HepG2 (cell line): ENCODE measurements around the gene KCNT2. TPM values are rescaled to one million over a fixed set of nuclear protein-coding genes. Genes with fewer than 3 reads are reported as not detected.

Experiments
- ATAC-seq: fragments of 200-7000 bp; cut with Tn5 transposase; 3 replicates; pipeline ENCODE4 v1.9.1; 2020; ENCODE audit warnings: mild to moderate bottlenecking, moderate library complexity
- BruUV-seq: library from RNA; stranded (reverse); fragments of 400-500 nt; replicated peaks from 2 replicates; lab custom pipeline; 2021; lab: Mats Ljungman, UMichigan
- CTCF ChIA-PET: fragments of 300-600 bp; formaldehyde crosslinking; extraction: SDS; loops from one replicate; lab custom pipeline; 2021; ENCODE audit warnings: low total read pairs, inconsistent platforms, low intra/inter-chr PET ratio; lab: Yijun Ruan, JAX
- POLR2A ChIA-PET: fragments of 350-600 bp; sonication (Branson Sonifier 250); formaldehyde crosslinking; loops from one replicate; lab custom pipeline; 2020; ENCODE audit warnings: antibody characterized with exemption, inconsistent platforms; lab: Yijun Ruan, JAX
- DNase-seq: peaks from one replicate; pipeline ENCODE4 v3.0.0-alpha.2; 2015; ENCODE audit warnings: low spot score
- FAIRE-seq: peaks from 3 replicates; lab custom pipeline; 2011; peaks lifted over from hg19 to GRCh38; lab: Jason Lieb, UNC
- H2AFZ ChIP-seq: one replicate; pipeline ENCODE4 v1.6.1; 2011; ENCODE audit warnings: low read length, inconsistent platforms
- H3K27ac ChIP-seq: fragments of 300-600 bp; 3 replicates; pipeline ENCODE4 v1.8.0; 2011; ENCODE audit warnings: mixed run types, mild to moderate bottlenecking, mixed read lengths, low read length, inconsistent platforms; ENCODE audit not compliant: insufficient read depth; ENCODE audit errors: extremely low read length
- H3K27me3 ChIP-seq, 2 experiments: fragments of 200-600 bp in 1 of 2; 2 replicates in 1 of 2; 3 replicates in 1 of 2; pipeline versions ENCODE4 v1.6.0 to v1.8.0; 2011; ENCODE audit warnings: low read length in 2 of 2, mild to moderate bottlenecking in 2 of 2, moderate library complexity in 2 of 2, inconsistent platforms in 1 of 2; ENCODE audit not compliant: insufficient read depth in 2 of 2, control insufficient read depth in 1 of 2
- H3K36me3 ChIP-seq, 2 experiments: fragments of 200-600 bp in 1 of 2; replicated peaks in 1 of 2; 2 replicates in 1 of 2; 3 replicates in 1 of 2; pipeline versions ENCODE4 v1.5.1 to v1.8.0; 2011; ENCODE audit warnings: low read length in 2 of 2, inconsistent platforms in 1 of 2; ENCODE audit not compliant: insufficient read depth in 2 of 2, control insufficient read depth in 1 of 2
- H3K4me1 ChIP-seq: 2 replicates; pipeline ENCODE4 v1.5.1; 2012; ENCODE audit warnings: low read length, inconsistent platforms; ENCODE audit not compliant: insufficient read depth
- H3K4me2 ChIP-seq: 2 replicates; pipeline ENCODE4 v1.6.0; 2011; ENCODE audit warnings: low read depth, low read length, inconsistent platforms
- H3K4me3 ChIP-seq, 3 experiments: fragments of 200-600 bp in 1 of 3; sonication (generic), shearing (Covaris generic) in 1 of 3; replicated peaks in 1 of 3; 2 replicates each; pipeline ENCODE4 v1.5.1; 2011 to 2016; ENCODE audit warnings: low read length in 3 of 3, inconsistent platforms in 2 of 3, low read depth in 2 of 3, mild to moderate bottlenecking in 2 of 3, control low read depth in 1 of 3, mixed read lengths in 1 of 3; ENCODE audit not compliant: insufficient read depth in 1 of 3
- H3K79me2 ChIP-seq: one replicate; pipeline ENCODE4 v1.6.1; 2011; ENCODE audit warnings: low read length, inconsistent platforms; ENCODE audit not compliant: insufficient read depth
- H3K9ac ChIP-seq: 2 replicates; pipeline ENCODE4 v1.6.0; 2011; ENCODE audit warnings: mild to moderate bottlenecking, low read depth, low read length, inconsistent platforms; ENCODE audit not compliant: insufficient read depth
- H3K9me3 ChIP-seq: 2 replicates; pipeline ENCODE4 v1.5.1; 2012; ENCODE audit warnings: mild to moderate bottlenecking, low read length
- H4K20me1 ChIP-seq: 2 replicates; pipeline ENCODE4 v1.6.0; 2011; ENCODE audit warnings: inconsistent platforms, mild to moderate bottlenecking, low read length, moderate library complexity; ENCODE audit not compliant: insufficient read depth
- ATF7 ChIP-seq, 2 experiments: fragments of 450-650 bp in 1 of 2; sonication (generic) in 1 of 2; formaldehyde crosslinking in 1 of 2; IDR thresholded peaks; 2 replicates each; pipeline versions ENCODE4 v1.4.0 to v1.6.1; 2016 to 2020; ENCODE audit warnings: antibody characterized with exemption in 1 of 2, mild to moderate bottlenecking in 1 of 2, missing genetic modification reagents in 1 of 2
- CREBL2 ChIP-seq: sonication (generic); formaldehyde crosslinking; IDR thresholded peaks from 2 replicates; pipeline ENCODE4 v1.8.1; 2023; ENCODE audit warnings: missing genetic modification reagents, mild to moderate bottlenecking, borderline replicate concordance
- DZIP1 ChIP-seq: sonication (generic); formaldehyde crosslinking; IDR thresholded peaks from 2 replicates; pipeline ENCODE4 v1.5.0; 2020; ENCODE audit warnings: mild to moderate bottlenecking, missing genetic modification reagents
- HNF4A ChIP-seq: sonication (generic); formaldehyde crosslinking; IDR thresholded peaks from 2 replicates; pipeline ENCODE4 v1.4.0; 2020; ENCODE audit warnings: missing genetic modification reagents
- KAT7 ChIP-seq: IDR thresholded peaks from 2 replicates; pipeline ENCODE4 v1.6.1; 2018; ENCODE audit warnings: borderline replicate concordance, missing compliant biosample characterization
- MEIS1 ChIP-seq: sonication (generic); formaldehyde crosslinking; IDR thresholded peaks from 2 replicates; pipeline ENCODE4 v1.9.0; 2021; ENCODE audit warnings: mild to moderate bottlenecking, missing genetic modification reagents, moderate library complexity, borderline replicate concordance
- MIXL1 ChIP-seq: IDR thresholded peaks from 2 replicates; pipeline ENCODE4 v1.6.1; 2016
- MLLT10 ChIP-seq: sonication (generic); formaldehyde crosslinking; IDR thresholded peaks from 2 replicates; pipeline ENCODE4 v1.4.0; 2020; ENCODE audit warnings: missing genetic modification reagents
- MTF2 ChIP-seq: sonication (generic); formaldehyde crosslinking; IDR thresholded peaks from 2 replicates; pipeline ENCODE4 v1.5.0; 2020; ENCODE audit warnings: missing genetic modification reagents, borderline replicate concordance
- MYC ChIP-seq: sonication (generic); formaldehyde crosslinking; IDR thresholded peaks from 2 replicates; pipeline ENCODE4 v1.9.0; 2021; ENCODE audit warnings: missing genetic modification reagents, borderline replicate concordance
- MYPOP ChIP-seq: sonication (generic); formaldehyde crosslinking; IDR thresholded peaks from 2 replicates; pipeline ENCODE4 v1.8.1; 2023; ENCODE audit warnings: mild to moderate bottlenecking, moderate library complexity, missing genetic modification reagents
- NFE2 ChIP-seq: sonication (generic); formaldehyde crosslinking; IDR thresholded peaks from 2 replicates; pipeline ENCODE4 v1.4.0; 2020; ENCODE audit warnings: missing genetic modification reagents
- ZBTB1 ChIP-seq: sonication (generic); formaldehyde crosslinking; IDR thresholded peaks from 2 replicates; pipeline ENCODE4 v1.4.0; 2020; ENCODE audit warnings: missing genetic modification reagents, borderline replicate concordance
- ZBTB25 ChIP-seq: IDR thresholded peaks from 2 replicates; pipeline ENCODE4 v1.6.1; 2018; ENCODE audit warnings: missing genetic modification reagents
- ZNF589 ChIP-seq: sonication (generic); formaldehyde crosslinking; conservative IDR thresholded peaks from 2 replicates; pipeline ENCODE4 v1.8.0; 2022; ENCODE audit warnings: mild to moderate bottlenecking, moderate library complexity, missing genetic modification reagents
- ZNF644 ChIP-seq: IDR thresholded peaks from 2 replicates; pipeline ENCODE4 v1.6.1; 2016; ENCODE audit warnings: low read depth
- WGBS: methylation state at CpG from one replicate; pipeline ENCODE4 v1.1.6; 2017; ENCODE audit warnings: low lambda C conversion rate; 5-methylcytosine and 5-hydroxymethylcytosine counted together
- in situ Hi-C: cut with HindIII; loops from 2 replicates; pipeline ENCODE4 v1.10.0; 2017; ENCODE audit warnings: low pct_unique_long_range_greater_than_20kb; ENCODE audit not compliant: extremely low pct_ligation_motif_present
- intact Hi-C: fragments of 100-400 bp; cut with micrococcal nuclease; formaldehyde crosslinking; loops from one replicate; pipeline ENCODE4 v1.10.0; 2022; ENCODE audit not compliant: unreplicated experiment
- polyA plus RNA-seq, 8 experiments: library from polyadenylated mRNA; depleted of rRNA in 3 of 8; stranded (reverse) in 7 of 8; unstranded in 1 of 8; fragments of >200 nt; fragmentation: Illumina TruSeq in 4 of 8; extraction: Trizol in 4 of 8; gene quantifications; 2 replicates each; pipeline versions ENCODE4 v1.2.1 to v1.2.3, GENCODE V29; 2011 to 2016; ENCODE audit warnings: low read depth in 4 of 8, missing spikeins in 1 of 8, mixed read lengths in 1 of 8; ENCODE audit not compliant: insufficient read depth in 1 of 8
- total RNA-seq, 5 experiments: library from RNA; depleted of rRNA; stranded (reverse); fragments of >200 nt; fragmentation: Illumina TruSeq; extraction: Trizol; gene quantifications; 2 replicates each; pipeline ENCODE4 v1.2.3, GENCODE V29; 2016; ENCODE audit warnings: low read depth in 1 of 5

Gene KCNT2
- total and polyA plus RNA-seq, 2 of the 13 experiments (the other 11 are each of a cell fraction or from before 2014, with no cell fraction given), result not detected

- H3K9me3 ChIP-seq, result no peaks in the 10 kb centered on the region
- ChIA-PET POLR2A (no interaction called here), CTCF (no interaction called here)
- TF ChIP-seq ATF7 (IDR thresholded peaks at IDR 0.05) (no peak), ATF7 (CRISPR knock-in tag; IDR thresholded peaks at IDR 0.05) (no peak), CREBL2 (CRISPR knock-in tag) (no peak), MTF2 (CRISPR knock-in tag) (no peak), ZNF589 (CRISPR knock-in tag) (no peak), MLLT10 (no peak), MYC (CRISPR knock-in tag) (no peak), MIXL1 (no peak), ZBTB1 (CRISPR knock-in tag) (no peak), KAT7 (no peak), MEIS1 (CRISPR knock-in tag) (no peak)
- H2AFZ ChIP-seq, result no peak overlapping the region
- no peak overlapping the region for H3K4me2 ChIP-seq
- intact Hi-C loops, result no loop called here
- no peaks in the 10 kb centered on the region for H3K79me2 ChIP-seq
- H3K4me1 ChIP-seq, result peaks cover 9% of the 10 kb centered on the region
- H3K27ac ChIP-seq, result no peak overlapping the region
- no peak overlapping the region for H3K9ac ChIP-seq
- no peaks in the 10 kb centered on the region for H4K20me1 ChIP-seq
- no peaks in the 10 kb centered on the region for H3K36me3 ChIP-seq
- in situ Hi-C loops, result no loop called here
- no peaks in the 10 kb centered on the region for H3K27me3 ChIP-seq
- DNase-seq (no peak), FAIRE-seq (no peak), ATAC-seq (no peak)
- BruUV-seq, result no TSS peak
- H3K4me3 ChIP-seq, result no peak overlapping the region
- 5% methylated on average over 3 of the region's 3 CpGs for WGBS
These were observed 220.5 kb downstream of the KCNT2 start for GRCh38 chr1:196387766-196388165.

- Histone ChIP-seq H3K36me3 (no peaks in the 10 kb centered on the region), H3K9me3 (no peaks in the 10 kb centered on the region), H3K4me1 (peaks cover 14% of the 10 kb centered on the region), H2AFZ (no peak overlapping the region), H3K4me3 (no peak overlapping the region), H3K9ac (no peak overlapping the region), H3K4me2 (no peak overlapping the region), H3K27ac (no peak overlapping the region), H3K79me2 (no peaks in the 10 kb centered on the region), H4K20me1 (no peaks in the 10 kb centered on the region), H3K27me3 (no peaks in the 10 kb centered on the region)
- in situ Hi-C loops, result no loop called here
- DNase-seq, result no peak
- no peak for ATAC-seq
- FAIRE-seq, result no peak
- CTCF ChIA-PET, result no interaction called here
- intact Hi-C loops, result no loop called here
- 68% methylated on average over 4 of the region's 4 CpGs for WGBS
- no TSS peak for BruUV-seq
- POLR2A ChIA-PET, result no interaction called here
- TF ChIP-seq DZIP1, result no peak
- no peak for TF ChIP-seq MYPOP (CRISPR knock-in tag)
- TF ChIP-seq ZBTB25 (CRISPR knock-in tag), result no peak
- TF ChIP-seq ZNF644 (CRISPR knock-in tag), result no peak
- no peak for TF ChIP-seq HNF4A (CRISPR knock-in tag)
- TF ChIP-seq NFE2 (CRISPR knock-in tag), result no peak
These were observed 223.1 kb downstream of the KCNT2 start for GRCh38 chr1:196385109-196385508.
